Stimulated activated naive CD4-positive, alpha-beta T cell treated with Interleukin-2 at 50 U/mL for 16 hours (primary cell): ENCODE measurements around the gene RBFA.

Source experiments
- DNase-seq: peaks from one replicate; lab custom pipeline; 2025; lab: John Stamatoyannopoulos, UW

The RBFA gene

GRCh38 chr18:80074697-80075096 lies 40.5 kb downstream of the RBFA start:
- no peak for DNase-seq

- no peak for DNase-seq
These were observed 41.7 kb downstream of the RBFA start for GRCh38 chr18:80075940-80076339.

- DNase-seq = no peak
These were observed 42.1 kb downstream of the RBFA start for GRCh38 chr18:80076379-80076778.

GRCh38 chr18:80077873-80078272 lies 43.6 kb downstream of the RBFA start:
- DNase-seq = no peak
